ENCODE results near the gene MAST3. TPM values are rescaled to one million over a fixed set of nuclear protein-coding genes. Genes with fewer than 3 reads are reported as not detected.

The MAST3 gene
- total RNA-seq, 1 experiment from 2014 or later, result 10.4 TPM

- H3K27me3 Mint-ChIP-seq (ENCODE audit: low read depth), result no peaks in the 10 kb centered on the region
- Histone ChIP-seq H3K9me3 (ENCODE audit: control insufficient read depth, low read depth, low read length) (no peaks in the 10 kb centered on the region), H3K27me3 (ENCODE audit: insufficient read depth, low read length) (no peaks in the 10 kb centered on the region), H3K23me2 (ENCODE audit: insufficient read length, low read depth, low read length, poor library complexity, severe bottlenecking) (no peaks in the 10 kb centered on the region), H2BK5ac (ENCODE audit: insufficient read length, low read length) (no peak overlapping the region), H3K79me1 (ENCODE audit: insufficient read depth, low read depth, low read length, poor library complexity, severe bottlenecking) (no peaks in the 10 kb centered on the region), H3K14ac (ENCODE audit: insufficient read depth, low read length) (no peak overlapping the region), H2BK20ac (ENCODE audit: low read depth, low read length, poor library complexity, severe bottlenecking) (no peak overlapping the region), H3K23ac (ENCODE audit: insufficient read length, low read depth, low read length) (no peak overlapping the region), H2AK5ac (ENCODE audit: insufficient read length, low read length) (no peak overlapping the region), H2AFZ (ENCODE audit: low read length) (no peak overlapping the region), H4K5ac (ENCODE audit: insufficient read length, low read depth, low read length) (no peak overlapping the region), H3K4ac (ENCODE audit: low read depth, low read length) (no peak overlapping the region), H4K8ac (replicated peaks; ENCODE audit: insufficient read length, low read depth, low read length) (no peak overlapping the region), H3K9ac (ENCODE audit: extremely low read depth, insufficient read length, low read length) (no peak overlapping the region), H3K79me2 (ENCODE audit: insufficient read depth, low read length) (no peaks in the 10 kb centered on the region), H4K20me1 (ENCODE audit: control insufficient read depth, insufficient read depth, insufficient read length) (no peaks in the 10 kb centered on the region), H2BK120ac (ENCODE audit: low read depth, low read length, poor library complexity, severe bottlenecking) (no peak overlapping the region), H2BK12ac (ENCODE audit: insufficient read length, low read depth, low read length) (no peak overlapping the region), H3K4me1 (ENCODE audit: insufficient read depth, low read length) (no peaks in the 10 kb centered on the region), H2BK15ac (ENCODE audit: low read depth, low read length) (no peak overlapping the region), H3T11ph (ENCODE audit: low read length) (no peak overlapping the region), H3K27ac (ENCODE audit: insufficient read length, low read depth, low read length) (no peak overlapping the region), H3K18ac (ENCODE audit: insufficient read length, low read depth, low read length) (no peak overlapping the region), H3K56ac (ENCODE audit: insufficient read length, low read depth, low read length) (no peak overlapping the region), H3K4me2 (ENCODE audit: insufficient read depth, insufficient read length, low read length) (no peak overlapping the region), H4K91ac (ENCODE audit: insufficient read length, low read depth, low read length) (no peak overlapping the region)
- no peak overlapping the region; a peak in 1 of 5 replicates for H3K4me3 Mint-ChIP-seq
- DNase-seq, result peak; percentile 66
- peaks cover 12 to 54% (median 41%) of the 10 kb centered on the region in 3 experiments; a peak in 6 of 7 replicates for H3K36me3 Mint-ChIP-seq (ENCODE audit: insufficient read depth in 1 of 3, low read depth in 3 of 3)
- TF ChIP-seq, protein P1, sequence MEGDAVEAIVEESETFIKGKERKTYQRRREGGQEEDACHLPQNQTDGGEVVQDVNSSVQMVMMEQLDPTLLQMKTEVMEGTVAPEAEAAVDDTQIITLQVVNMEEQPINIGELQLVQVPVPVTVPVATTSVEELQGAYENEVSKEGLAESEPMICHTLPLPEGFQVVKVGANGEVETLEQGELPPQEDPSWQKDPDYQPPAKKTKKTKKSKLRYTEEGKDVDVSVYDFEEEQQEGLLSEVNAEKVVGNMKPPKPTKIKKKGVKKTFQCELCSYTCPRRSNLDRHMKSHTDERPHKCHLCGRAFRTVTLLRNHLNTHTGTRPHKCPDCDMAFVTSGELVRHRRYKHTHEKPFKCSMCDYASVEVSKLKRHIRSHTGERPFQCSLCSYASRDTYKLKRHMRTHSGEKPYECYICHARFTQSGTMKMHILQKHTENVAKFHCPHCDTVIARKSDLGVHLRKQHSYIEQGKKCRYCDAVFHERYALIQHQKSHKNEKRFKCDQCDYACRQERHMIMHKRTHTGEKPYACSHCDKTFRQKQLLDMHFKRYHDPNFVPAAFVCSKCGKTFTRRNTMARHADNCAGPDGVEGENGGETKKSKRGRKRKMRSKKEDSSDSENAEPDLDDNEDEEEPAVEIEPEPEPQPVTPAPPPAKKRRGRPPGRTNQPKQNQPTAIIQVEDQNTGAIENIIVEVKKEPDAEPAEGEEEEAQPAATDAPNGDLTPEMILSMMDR (conservative IDR thresholded peaks at IDR 0.05), result no peak
- no CpG with 5 or more reads among the region's 31 CpGs for WGBS (ENCODE audit: extremely low coverage, insufficient read length, low lambda C conversion rate)
- H3K27ac Mint-ChIP-seq, result no peak overlapping the region
- H3K4me1 Mint-ChIP-seq, result no peaks in the 10 kb centered on the region
- H3K9me3 Mint-ChIP-seq, result no peaks in the 10 kb centered on the region
Measured at GRCh38 chr19:18131841-18132596, 34.4 kb downstream of the MAST3 start.

Measured in H9 (cell line).